HepG2 (cell line): ENCODE results near the gene HEATR5B. TPM values are rescaled to one million over a fixed set of nuclear protein-coding genes. Genes with fewer than 3 reads are reported as not detected.
"Not testable (repeated sequence)": the region's sequence is repeated elsewhere in the genome, so short reads cannot be mapped to it uniquely, and the experiment has no call there.

Experiments
- ATAC-seq: fragments of 200-7000 bp; cut with Tn5 transposase; 3 replicates; pipeline ENCODE4 v1.9.1; 2020; ENCODE audit warnings: mild to moderate bottlenecking, moderate library complexity
- BruUV-seq: library from RNA; stranded (reverse); fragments of 400-500 nt; replicated peaks from 2 replicates; lab custom pipeline; 2021; lab: Mats Ljungman, UMichigan
- CTCF ChIA-PET: fragments of 300-600 bp; formaldehyde crosslinking; extraction: SDS; loops from one replicate; lab custom pipeline; 2021; ENCODE audit warnings: low total read pairs, inconsistent platforms, low intra/inter-chr PET ratio; lab: Yijun Ruan, JAX
- POLR2A ChIA-PET: fragments of 350-600 bp; sonication (Branson Sonifier 250); formaldehyde crosslinking; loops from one replicate; lab custom pipeline; 2020; ENCODE audit warnings: antibody characterized with exemption, inconsistent platforms; lab: Yijun Ruan, JAX
- DNase-seq: peaks from one replicate; pipeline ENCODE4 v3.0.0-alpha.2; 2015; ENCODE audit warnings: low spot score
- FAIRE-seq: peaks from 3 replicates; lab custom pipeline; 2011; peaks lifted over from hg19 to GRCh38; lab: Jason Lieb, UNC
- H2AFZ ChIP-seq: one replicate; pipeline ENCODE4 v1.6.1; 2011; ENCODE audit warnings: low read length, inconsistent platforms
- H3K27ac ChIP-seq: fragments of 300-600 bp; 3 replicates; pipeline ENCODE4 v1.8.0; 2011; ENCODE audit warnings: mixed run types, mild to moderate bottlenecking, mixed read lengths, low read length, inconsistent platforms; ENCODE audit not compliant: insufficient read depth; ENCODE audit errors: extremely low read length
- H3K27me3 ChIP-seq, 2 experiments: fragments of 200-600 bp in 1 of 2; 2 replicates in 1 of 2; 3 replicates in 1 of 2; pipeline versions ENCODE4 v1.6.0 to v1.8.0; 2011; ENCODE audit warnings: low read length in 2 of 2, mild to moderate bottlenecking in 2 of 2, moderate library complexity in 2 of 2, inconsistent platforms in 1 of 2; ENCODE audit not compliant: insufficient read depth in 2 of 2, control insufficient read depth in 1 of 2
- H3K36me3 ChIP-seq, 2 experiments: fragments of 200-600 bp in 1 of 2; replicated peaks in 1 of 2; 2 replicates in 1 of 2; 3 replicates in 1 of 2; pipeline versions ENCODE4 v1.5.1 to v1.8.0; 2011; ENCODE audit warnings: low read length in 2 of 2, inconsistent platforms in 1 of 2; ENCODE audit not compliant: insufficient read depth in 2 of 2, control insufficient read depth in 1 of 2
- H3K4me1 ChIP-seq: 2 replicates; pipeline ENCODE4 v1.5.1; 2012; ENCODE audit warnings: low read length, inconsistent platforms; ENCODE audit not compliant: insufficient read depth
- H3K4me2 ChIP-seq: 2 replicates; pipeline ENCODE4 v1.6.0; 2011; ENCODE audit warnings: low read depth, low read length, inconsistent platforms
- H3K4me3 ChIP-seq, 3 experiments: fragments of 200-600 bp in 1 of 3; sonication (generic), shearing (Covaris generic) in 1 of 3; replicated peaks in 1 of 3; 2 replicates each; pipeline ENCODE4 v1.5.1; 2011 to 2016; ENCODE audit warnings: low read length in 3 of 3, inconsistent platforms in 2 of 3, low read depth in 2 of 3, mild to moderate bottlenecking in 2 of 3, control low read depth in 1 of 3, mixed read lengths in 1 of 3; ENCODE audit not compliant: insufficient read depth in 1 of 3
- H3K79me2 ChIP-seq: one replicate; pipeline ENCODE4 v1.6.1; 2011; ENCODE audit warnings: low read length, inconsistent platforms; ENCODE audit not compliant: insufficient read depth
- H3K9ac ChIP-seq: 2 replicates; pipeline ENCODE4 v1.6.0; 2011; ENCODE audit warnings: mild to moderate bottlenecking, low read depth, low read length, inconsistent platforms; ENCODE audit not compliant: insufficient read depth
- H3K9me3 ChIP-seq: 2 replicates; pipeline ENCODE4 v1.5.1; 2012; ENCODE audit warnings: mild to moderate bottlenecking, low read length
- H4K20me1 ChIP-seq: 2 replicates; pipeline ENCODE4 v1.6.0; 2011; ENCODE audit warnings: inconsistent platforms, mild to moderate bottlenecking, low read length, moderate library complexity; ENCODE audit not compliant: insufficient read depth
- AGO1 ChIP-seq: fragments of 200-400 bp; formaldehyde crosslinking; IDR thresholded peaks from 2 replicates; pipeline ENCODE4 v1.6.1; 2017; ENCODE audit warnings: mild to moderate bottlenecking, low read depth, low read length, moderate library complexity; ENCODE audit not compliant: poor library complexity, severe bottlenecking
- CHD4 ChIP-seq: fragments of 200-600 bp; sonication (generic); IDR thresholded peaks from 2 replicates; pipeline ENCODE4 v1.7.0; 2017; ENCODE audit warnings: mild to moderate bottlenecking, low read length, borderline replicate concordance
- FOSL2 ChIP-seq: sonication (generic); formaldehyde crosslinking; IDR thresholded peaks from 2 replicates; pipeline ENCODE4 v1.4.0; 2020; ENCODE audit warnings: missing genetic modification reagents
- MAF1 ChIP-seq: sonication (generic); formaldehyde crosslinking; IDR thresholded peaks from 2 replicates; pipeline ENCODE4 v1.5.0; 2020; ENCODE audit warnings: missing genetic modification reagents, borderline replicate concordance
- RERE ChIP-seq: IDR thresholded peaks from 2 replicates; pipeline ENCODE4 v1.6.1; 2016; ENCODE audit warnings: low read depth, missing genetic modification reagents, missing compliant biosample characterization
- SNAPC5 ChIP-seq: sonication (generic); formaldehyde crosslinking; IDR thresholded peaks from 2 replicates; pipeline ENCODE4 v1.8.1; 2023; ENCODE audit warnings: mild to moderate bottlenecking, missing genetic modification reagents, borderline replicate concordance
- ZNF234 ChIP-seq: sonication (generic); formaldehyde crosslinking; conservative IDR thresholded peaks from 2 replicates; pipeline ENCODE4 v1.5.1; 2020; ENCODE audit warnings: mild to moderate bottlenecking, missing genetic modification reagents
- ZNF282 ChIP-seq: fragments of 450-650 bp; IDR thresholded peaks from 2 replicates; pipeline ENCODE4 v1.6.1; 2018; ENCODE audit not compliant: partially characterized antibody
- ZNF629 ChIP-seq: sonication (generic); formaldehyde crosslinking; conservative IDR thresholded peaks from 2 replicates; pipeline ENCODE4 v1.5.0; 2020; ENCODE audit warnings: missing genetic modification reagents
- ZNF660 ChIP-seq: sonication (generic); formaldehyde crosslinking; IDR thresholded peaks from 2 replicates; pipeline ENCODE4 v1.5.1; 2020; ENCODE audit warnings: mild to moderate bottlenecking, low read depth, missing genetic modification reagents, borderline replicate concordance
- ZNF740 ChIP-seq: sonication (generic); formaldehyde crosslinking; IDR thresholded peaks from 2 replicates; pipeline ENCODE4 v1.4.0; 2020; ENCODE audit warnings: missing genetic modification reagents
- ZNF75D ChIP-seq: sonication (generic); formaldehyde crosslinking; IDR thresholded peaks from 2 replicates; pipeline ENCODE4 v1.8.1; 2023; ENCODE audit warnings: missing genetic modification reagents, mild to moderate bottlenecking, borderline replicate concordance
- ZSCAN12 ChIP-seq: sonication (generic); formaldehyde crosslinking; IDR thresholded peaks from 2 replicates; pipeline ENCODE4 v1.9.0; 2021; ENCODE audit warnings: mild to moderate bottlenecking, missing genetic modification reagents
- WGBS: methylation state at CpG from one replicate; pipeline ENCODE4 v1.1.6; 2017; ENCODE audit warnings: low lambda C conversion rate; 5-methylcytosine and 5-hydroxymethylcytosine counted together
- in situ Hi-C: cut with HindIII; loops from 2 replicates; pipeline ENCODE4 v1.10.0; 2017; ENCODE audit warnings: low pct_unique_long_range_greater_than_20kb; ENCODE audit not compliant: extremely low pct_ligation_motif_present
- intact Hi-C: fragments of 100-400 bp; cut with micrococcal nuclease; formaldehyde crosslinking; loops from one replicate; pipeline ENCODE4 v1.10.0; 2022; ENCODE audit not compliant: unreplicated experiment
- polyA plus RNA-seq, 8 experiments: library from polyadenylated mRNA; depleted of rRNA in 3 of 8; stranded (reverse) in 7 of 8; unstranded in 1 of 8; fragments of >200 nt; fragmentation: Illumina TruSeq in 4 of 8; extraction: Trizol in 4 of 8; gene quantifications; 2 replicates each; pipeline versions ENCODE4 v1.2.1 to v1.2.3, GENCODE V29; 2011 to 2016; ENCODE audit warnings: low read depth in 4 of 8, missing spikeins in 1 of 8, mixed read lengths in 1 of 8; ENCODE audit not compliant: insufficient read depth in 1 of 8
- total RNA-seq, 5 experiments: library from RNA; depleted of rRNA; stranded (reverse); fragments of >200 nt; fragmentation: Illumina TruSeq; extraction: Trizol; gene quantifications; 2 replicates each; pipeline ENCODE4 v1.2.3, GENCODE V29; 2016; ENCODE audit warnings: low read depth in 1 of 5

The HEATR5B gene
- total and polyA plus RNA-seq, 2 of the 13 experiments (the other 11 are each of a cell fraction or from before 2014, with no cell fraction given), result 12.7 to 16.3 TPM

GRCh38 chr2:36945240-36945639 lies 138.9 kb downstream of the HEATR5B start:
- CTCF ChIA-PET, intact Hi-C loops, H3K27me3 ChIP-seq, POLR2A ChIA-PET, ATAC-seq, H3K4me1 ChIP-seq, BruUV-seq, H3K4me3 ChIP-seq, H3K36me3 ChIP-seq, H3K4me2 ChIP-seq, H3K9ac ChIP-seq: not testable (repeated sequence)
- 0 out of 2 replicates have a peak, but pooled peaks have one; percentile 32 for TF ChIP-seq ZSCAN12 (CRISPR knock-in tag)
- TF ChIP-seq, all 625 proteins: peak for 1; not testable (repeated sequence) for 624
- H3K27ac ChIP-seq, in situ Hi-C loops, H2AFZ ChIP-seq, H3K79me2 ChIP-seq, DNase-seq, H3K9me3 ChIP-seq, H4K20me1 ChIP-seq, FAIRE-seq: not testable (repeated sequence)
- 90% methylated on average over 10 of the region's 10 CpGs for WGBS

GRCh38 chr2:36941867-36942266 lies 142.3 kb downstream of the HEATR5B start:
- FAIRE-seq, result no peak
- H3K27me3 ChIP-seq, result no peaks in the 10 kb centered on the region
- intact Hi-C loops (no loop called here), in situ Hi-C loops (no loop called here)
- no peak overlapping the region for H3K4me2 ChIP-seq
- no peak overlapping the region for H3K4me3 ChIP-seq
- no peaks in the 10 kb centered on the region for H3K4me1 ChIP-seq
- ChIA-PET POLR2A (no interaction called here), CTCF (no interaction called here)
- ATAC-seq, result no peak
- DNase-seq, result no peak
- 99% methylated on average over 4 of the region's 4 CpGs for WGBS
- no peaks in the 10 kb centered on the region for H3K9me3 ChIP-seq
- H4K20me1 ChIP-seq, result no peaks in the 10 kb centered on the region
- no peak overlapping the region for H3K9ac ChIP-seq
- H3K36me3 ChIP-seq, result no peaks in the 10 kb centered on the region
- H3K79me2 ChIP-seq, result no peaks in the 10 kb centered on the region
- no peak overlapping the region for H2AFZ ChIP-seq
- no peak overlapping the region for H3K27ac ChIP-seq
- BruUV-seq, result no TSS peak
- TF ChIP-seq ZNF75D (CRISPR knock-in tag) (no peak), RERE (no peak), ZNF629 (no peak), ZNF282 (no peak), ZNF740 (CRISPR knock-in tag) (no peak), CHD4 (no peak), AGO1 (no peak), ZNF234 (no peak), MAF1 (CRISPR knock-in tag) (no peak), SNAPC5 (CRISPR knock-in tag) (no peak), ZNF660 (CRISPR knock-in tag) (no peak), FOSL2 (CRISPR knock-in tag) (no peak)
